HFF-Myc (cell line): ENCODE results near the gene VPS35L.
"Not testable (repeated sequence)": the region's sequence is repeated elsewhere in the genome, so short reads cannot be mapped to it uniquely, and the experiment has no call there.

Experiments used
- DNase-seq: peaks from one replicate; pipeline ENCODE4 v3.0.0-alpha.2; 2011; ENCODE audit warnings: low read depth; ENCODE audit errors: extremely low read depth
- H3K4me3 ChIP-seq: replicated peaks from 2 replicates; pipeline ENCODE4 v1.5.1; 2011; ENCODE audit warnings: low read depth, mild to moderate bottlenecking, control low read depth, low read length
- TF ChIP-seq, protein P1 (sequence below): IDR thresholded peaks from 2 replicates; pipeline ENCODE4 v1.5.1; 2012; ENCODE audit warnings: mild to moderate bottlenecking, low read depth, low read length, control low read depth; ENCODE audit errors: missing control alignments

The VPS35L gene

DNA sequence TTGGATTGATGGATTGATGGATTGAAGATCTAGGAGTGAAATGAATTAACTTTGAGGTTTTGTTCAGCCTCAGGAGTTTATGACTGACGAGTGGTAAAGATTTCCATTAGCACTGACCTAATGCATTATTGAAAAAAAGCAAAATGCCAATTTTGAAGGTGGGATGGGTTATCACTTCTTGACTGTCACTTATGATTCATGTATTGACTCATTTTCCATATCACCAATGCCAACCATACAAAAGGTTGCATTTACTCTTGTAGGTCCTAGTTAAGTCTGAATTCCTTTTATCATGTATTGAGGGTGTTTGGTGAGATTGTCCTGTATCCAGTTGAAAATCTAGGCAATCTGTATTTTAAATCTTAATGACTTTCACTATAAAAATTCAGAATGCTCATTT, 104.9 kb downstream of the VPS35L start:
- H3K4me3 ChIP-seq: no peak overlapping the region
- TF ChIP-seq, protein P1, sequence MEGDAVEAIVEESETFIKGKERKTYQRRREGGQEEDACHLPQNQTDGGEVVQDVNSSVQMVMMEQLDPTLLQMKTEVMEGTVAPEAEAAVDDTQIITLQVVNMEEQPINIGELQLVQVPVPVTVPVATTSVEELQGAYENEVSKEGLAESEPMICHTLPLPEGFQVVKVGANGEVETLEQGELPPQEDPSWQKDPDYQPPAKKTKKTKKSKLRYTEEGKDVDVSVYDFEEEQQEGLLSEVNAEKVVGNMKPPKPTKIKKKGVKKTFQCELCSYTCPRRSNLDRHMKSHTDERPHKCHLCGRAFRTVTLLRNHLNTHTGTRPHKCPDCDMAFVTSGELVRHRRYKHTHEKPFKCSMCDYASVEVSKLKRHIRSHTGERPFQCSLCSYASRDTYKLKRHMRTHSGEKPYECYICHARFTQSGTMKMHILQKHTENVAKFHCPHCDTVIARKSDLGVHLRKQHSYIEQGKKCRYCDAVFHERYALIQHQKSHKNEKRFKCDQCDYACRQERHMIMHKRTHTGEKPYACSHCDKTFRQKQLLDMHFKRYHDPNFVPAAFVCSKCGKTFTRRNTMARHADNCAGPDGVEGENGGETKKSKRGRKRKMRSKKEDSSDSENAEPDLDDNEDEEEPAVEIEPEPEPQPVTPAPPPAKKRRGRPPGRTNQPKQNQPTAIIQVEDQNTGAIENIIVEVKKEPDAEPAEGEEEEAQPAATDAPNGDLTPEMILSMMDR: no peak
- DNase-seq: no peak

DNA sequence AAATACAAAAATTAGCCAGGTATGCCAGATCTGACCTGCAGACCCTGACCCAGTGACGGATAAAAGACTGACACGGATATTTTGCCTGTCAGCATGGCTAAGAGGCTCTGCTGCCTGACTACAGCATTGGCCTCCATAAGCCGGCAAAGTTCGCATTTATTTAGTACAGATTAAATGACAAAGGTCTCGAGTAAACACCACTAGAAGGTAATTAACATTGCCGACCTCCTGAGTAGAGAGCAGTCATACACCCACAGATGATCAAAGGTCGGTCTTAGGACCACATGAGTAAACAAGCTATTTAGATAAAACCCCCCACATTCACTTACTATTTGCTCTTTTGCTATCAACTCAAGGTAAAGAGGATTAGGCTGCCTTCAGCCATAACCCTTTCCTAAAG, 106.8 kb downstream of the VPS35L start:
- H3K4me3 ChIP-seq: no peak overlapping the region
- DNase-seq: no peak
- TF ChIP-seq, protein P1: no peak

DNA sequence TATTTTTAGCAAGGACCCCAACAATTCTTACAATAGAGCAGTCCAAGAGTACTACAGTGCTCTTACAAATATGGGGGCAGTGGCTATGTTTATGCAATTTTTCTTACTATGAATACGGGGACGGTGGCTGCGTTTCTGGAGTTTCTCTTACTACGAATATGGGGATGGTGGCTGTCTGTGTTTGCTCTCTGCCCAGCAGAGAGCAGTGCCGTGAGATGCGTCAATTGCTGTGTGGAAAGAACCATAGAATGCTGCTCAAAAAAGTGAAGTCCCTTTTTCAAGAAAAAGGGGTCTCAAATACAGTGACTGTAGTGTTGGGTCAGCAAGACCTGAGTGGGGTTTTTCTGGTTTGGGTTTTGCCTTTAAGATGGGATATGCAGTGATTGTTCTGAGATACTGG, 108.7 kb downstream of the VPS35L start:
- DNase-seq: no peak
- TF ChIP-seq, protein P1: no peak
- no peak overlapping the region for H3K4me3 ChIP-seq

DNA sequence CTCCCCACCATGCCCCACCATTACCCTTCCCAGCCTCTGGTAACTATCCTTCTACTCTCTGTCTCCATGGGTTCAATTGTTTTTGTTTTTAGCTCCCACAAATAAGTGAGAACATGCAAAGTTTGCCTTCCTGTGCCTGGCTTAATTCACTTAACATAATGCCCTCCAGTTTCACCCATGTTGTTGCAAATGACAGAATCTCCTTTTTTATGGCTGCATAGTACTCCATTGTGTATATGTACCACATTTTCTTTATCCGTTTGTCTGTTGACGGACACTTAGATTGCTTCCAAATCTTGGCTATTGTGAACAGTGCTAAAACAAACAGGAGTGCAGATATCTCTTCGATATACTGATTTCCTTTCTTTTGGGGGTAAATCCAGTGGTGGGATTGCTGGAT, 109.8 kb downstream of the VPS35L start:
- DNase-seq, H3K4me3 ChIP-seq: not testable (repeated sequence)

DNA sequence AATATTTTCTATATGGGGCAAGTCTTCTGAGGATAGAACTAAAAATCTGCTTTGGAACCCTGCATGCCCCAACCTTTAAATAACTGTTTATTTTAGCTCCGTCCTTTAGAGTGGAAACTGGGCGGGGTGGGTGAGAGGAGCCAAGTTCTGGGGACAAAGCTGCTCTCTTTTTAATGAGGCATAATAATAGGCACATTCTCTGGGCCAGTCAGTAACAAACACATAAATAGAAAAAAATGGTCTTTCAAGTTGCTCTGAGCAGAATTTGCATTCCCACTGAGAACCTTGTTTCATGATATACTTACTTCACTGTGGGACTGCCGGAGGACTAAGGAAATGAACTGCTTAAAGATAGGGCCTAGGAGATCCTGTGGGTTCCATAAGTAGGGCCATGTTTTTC, 111.0 kb downstream of the VPS35L start:
- TF ChIP-seq, protein P1: no peak
- no peak overlapping the region for H3K4me3 ChIP-seq
- no peak for DNase-seq

DNA sequence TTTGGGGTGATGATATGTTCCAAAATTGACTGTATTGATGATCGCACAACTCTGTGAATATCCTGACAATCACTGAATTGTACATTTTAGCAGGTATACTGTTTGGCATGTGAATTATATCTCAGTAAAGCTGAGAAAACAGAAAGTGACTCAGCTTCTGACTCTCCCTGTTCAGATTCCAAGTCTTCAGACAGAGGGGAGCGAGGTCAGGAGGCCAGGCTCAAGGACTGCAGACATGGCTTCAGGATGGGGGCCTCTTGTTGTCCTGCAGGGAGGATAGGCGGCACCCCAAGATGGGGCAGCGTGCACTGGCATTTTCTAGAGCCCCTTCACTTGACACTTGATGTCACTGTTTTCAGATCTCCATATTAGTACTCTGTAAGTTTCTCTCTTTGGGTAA, 116.9 kb downstream of the VPS35L start:
- TF ChIP-seq, protein P1: no peak
- no peak for DNase-seq
- H3K4me3 ChIP-seq: no peak overlapping the region

DNA sequence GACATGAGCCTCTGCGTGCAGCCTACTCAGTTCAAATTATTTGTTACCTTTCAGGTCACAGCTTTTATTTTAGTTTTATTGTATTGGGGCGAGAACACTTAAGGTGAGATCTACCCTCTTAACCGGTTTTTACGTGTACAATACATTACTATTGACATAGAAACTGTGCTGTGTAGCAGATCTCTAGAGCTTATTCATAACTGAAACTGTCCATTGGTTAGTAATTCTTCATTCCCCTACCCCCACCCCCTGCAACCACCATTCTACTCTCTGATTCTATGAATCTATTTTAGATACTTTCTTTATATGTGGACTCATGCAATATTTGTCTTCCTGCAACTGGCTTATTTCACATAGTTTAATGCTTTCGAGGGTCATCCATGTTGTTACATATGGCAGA, 119.0 kb downstream of the VPS35L start:
- TF ChIP-seq, protein P1: no peak
- H3K4me3 ChIP-seq: no peak overlapping the region
- DNase-seq: no peak
